ENCODE data around the gene SGMS1. TPM values are rescaled to one million over a fixed set of nuclear protein-coding genes. Genes with fewer than 3 reads are reported as not detected.

The SGMS1 gene
- total RNA-seq, 2 experiments from 2014 or later: 24.8 to 25.2 TPM

DNA sequence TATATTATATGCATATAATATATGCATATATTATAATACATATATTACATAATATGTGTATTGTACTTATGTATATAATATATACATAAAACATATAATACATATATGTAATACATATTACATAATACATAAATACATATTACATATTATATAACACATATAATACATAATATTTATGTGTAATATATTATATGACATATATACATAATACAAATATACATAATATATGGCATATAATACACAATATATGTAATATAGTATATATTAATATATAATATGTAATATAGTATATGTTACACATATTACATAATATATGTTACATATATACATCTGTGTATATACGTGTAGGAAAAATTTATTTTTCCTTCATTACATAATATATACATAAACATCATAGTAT is 63.4 kb downstream of the SGMS1 start:
- H3K9me3 Mint-ChIP-seq: no peaks in the 10 kb centered on the region
- TF ChIP-seq, protein P1, sequence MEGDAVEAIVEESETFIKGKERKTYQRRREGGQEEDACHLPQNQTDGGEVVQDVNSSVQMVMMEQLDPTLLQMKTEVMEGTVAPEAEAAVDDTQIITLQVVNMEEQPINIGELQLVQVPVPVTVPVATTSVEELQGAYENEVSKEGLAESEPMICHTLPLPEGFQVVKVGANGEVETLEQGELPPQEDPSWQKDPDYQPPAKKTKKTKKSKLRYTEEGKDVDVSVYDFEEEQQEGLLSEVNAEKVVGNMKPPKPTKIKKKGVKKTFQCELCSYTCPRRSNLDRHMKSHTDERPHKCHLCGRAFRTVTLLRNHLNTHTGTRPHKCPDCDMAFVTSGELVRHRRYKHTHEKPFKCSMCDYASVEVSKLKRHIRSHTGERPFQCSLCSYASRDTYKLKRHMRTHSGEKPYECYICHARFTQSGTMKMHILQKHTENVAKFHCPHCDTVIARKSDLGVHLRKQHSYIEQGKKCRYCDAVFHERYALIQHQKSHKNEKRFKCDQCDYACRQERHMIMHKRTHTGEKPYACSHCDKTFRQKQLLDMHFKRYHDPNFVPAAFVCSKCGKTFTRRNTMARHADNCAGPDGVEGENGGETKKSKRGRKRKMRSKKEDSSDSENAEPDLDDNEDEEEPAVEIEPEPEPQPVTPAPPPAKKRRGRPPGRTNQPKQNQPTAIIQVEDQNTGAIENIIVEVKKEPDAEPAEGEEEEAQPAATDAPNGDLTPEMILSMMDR (IDR thresholded peaks at IDR 0.05): no peak
- ATAC-seq (ENCODE audit: poor library complexity): no peak
- H3K9me3 ChIP-seq (ENCODE audit: control insufficient read depth in 1 of 2, insufficient read depth in 1 of 2, low read length in 2 of 2): no peaks in the 10 kb centered on the region
- peaks cover 44% of the 10 kb centered on the region for H3K4me1 Mint-ChIP-seq (ENCODE audit: low read depth)
- H3K27me3 Mint-ChIP-seq: no peaks in the 10 kb centered on the region
- no peak overlapping the region for H3K4me3 Mint-ChIP-seq
- peaks cover 4% of the 10 kb centered on the region for H3K36me3 ChIP-seq (ENCODE audit: insufficient read depth, low read length)
- CTCF ChIA-PET: no interaction called here
- POLR2A ChIA-PET: no interaction called here
- no peaks in the 10 kb centered on the region for H3K4me1 ChIP-seq (ENCODE audit: insufficient read depth, low read length)
- intact Hi-C loops (cut with DNase I, micrococcal nuclease): loop anchor here (2.0 to 5.0 kb wide), 2 partner anchors 62 to 64 kb away; partner anchors contain the start of gene SGMS1 (in 1 of the 2)
- no peak overlapping the region for H3K4me3 ChIP-seq (ENCODE audit: low read length)
- H3K27ac ChIP-seq (ENCODE audit: low read depth in 1 of 2, low read length in 2 of 2): no peak overlapping the region
- no peaks in the 10 kb centered on the region for H3K27me3 ChIP-seq (ENCODE audit: control insufficient read depth in 1 of 2, insufficient read depth in 2 of 2, low read length in 2 of 2)
- no peak overlapping the region for H3K27ac Mint-ChIP-seq
- peaks cover 11% of the 10 kb centered on the region for H3K36me3 Mint-ChIP-seq (ENCODE audit: low read depth)
- no peak for DNase-seq

DNA sequence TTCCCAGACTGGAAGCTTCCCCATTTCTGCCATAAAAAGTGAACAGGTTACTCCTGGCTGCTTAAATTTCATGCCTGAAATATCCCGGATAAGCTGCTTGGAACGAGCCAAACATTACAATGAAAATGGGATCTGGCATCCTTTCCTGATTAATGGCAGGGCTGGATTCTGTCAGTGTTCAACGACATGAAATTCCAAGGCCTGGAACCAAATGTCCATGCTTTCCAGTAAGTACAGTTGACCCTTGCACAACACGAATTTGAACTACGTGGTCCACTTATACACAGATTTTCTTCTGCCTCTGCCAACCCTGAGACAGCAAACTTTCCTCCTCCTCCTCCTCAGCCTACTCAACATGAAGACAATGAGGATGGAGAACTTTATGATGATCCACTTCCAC is 65.4 kb downstream of the SGMS1 start:
- Histone ChIP-seq H3K9me3 (ENCODE audit: control insufficient read depth in 1 of 2, insufficient read depth in 1 of 2, low read length in 2 of 2) (no peaks in the 10 kb centered on the region), H3K27ac (ENCODE audit: low read depth in 1 of 2, low read length in 2 of 2) (no peak overlapping the region), H3K4me3 (ENCODE audit: low read length) (no peak overlapping the region), H3K36me3 (ENCODE audit: insufficient read depth, low read length) (peaks cover 4% of the 10 kb centered on the region), H3K27me3 (ENCODE audit: control insufficient read depth in 1 of 2, insufficient read depth in 2 of 2, low read length in 2 of 2) (no peaks in the 10 kb centered on the region), H3K4me1 (ENCODE audit: insufficient read depth, low read length) (no peaks in the 10 kb centered on the region)
- Mint-ChIP-seq H3K27me3 (no peaks in the 10 kb centered on the region), H3K27ac (no peak overlapping the region), H3K4me3 (no peak overlapping the region), H3K36me3 (ENCODE audit: low read depth) (peaks cover 6% of the 10 kb centered on the region), H3K4me1 (ENCODE audit: low read depth) (peaks cover 53% of the 10 kb centered on the region), H3K9me3 (no peaks in the 10 kb centered on the region)
- ATAC-seq (ENCODE audit: poor library complexity) (no peak), DNase-seq (no peak)
- TF ChIP-seq, protein P1 (IDR thresholded peaks at IDR 0.05): no peak
- POLR2A ChIA-PET: no interaction called here
- intact Hi-C loops (cut with DNase I, micrococcal nuclease): no loop called here
- CTCF ChIA-PET: no interaction called here

DNA sequence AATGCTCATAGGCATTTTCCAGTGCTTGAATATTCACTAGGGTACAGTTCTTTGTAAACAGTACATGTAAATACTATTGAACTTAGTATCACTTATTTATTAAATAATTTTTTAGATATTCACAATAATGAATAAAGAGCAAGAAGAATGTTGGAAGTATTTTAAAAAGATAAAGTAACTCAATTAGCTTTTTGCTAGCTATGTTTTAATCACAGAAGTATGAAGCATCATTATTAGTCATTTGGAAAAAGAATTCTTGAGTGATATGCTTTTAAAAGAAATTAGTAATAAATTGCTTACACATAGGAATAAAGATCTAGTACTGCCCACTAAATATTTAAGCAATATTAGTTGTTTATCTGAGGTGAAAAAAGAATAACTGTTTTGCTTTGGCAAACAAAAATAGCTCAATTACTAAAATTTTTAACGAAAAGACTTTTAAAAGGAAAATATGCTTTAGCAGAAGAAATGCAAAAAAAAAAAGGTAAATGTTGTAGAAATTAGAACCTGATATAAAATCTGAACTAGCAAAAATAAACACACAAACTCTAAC is 66.5 kb downstream of the SGMS1 start:
- H3K36me3 Mint-ChIP-seq (ENCODE audit: low read depth): peaks cover 6% of the 10 kb centered on the region

More for the DNA sequence above, 66.5 kb downstream of the SGMS1 start:
- CTCF ChIA-PET: interaction anchor here (0.6 to 1.0 kb wide), 4 partner anchors 50 to 175 kb away, joined by 3 to 5 read pairs (median 4); no protein-coding TSS in a partner anchor
- intact Hi-C loops (cut with DNase I, micrococcal nuclease): loop anchor here in 1 of 2 experiments (2.0 kb wide), 1 partner anchor 96 kb away; no protein-coding TSS in a partner anchor
- DNase-seq (no peak), ATAC-seq (ENCODE audit: poor library complexity) (no peak)
- H3K4me1 ChIP-seq (ENCODE audit: insufficient read depth, low read length): peaks cover 4% of the 10 kb centered on the region
- TF ChIP-seq, protein P1 (IDR thresholded peaks at IDR 0.05): no peak
- H3K9me3 ChIP-seq (ENCODE audit: control insufficient read depth in 1 of 2, insufficient read depth in 1 of 2, low read length in 2 of 2): no peaks in the 10 kb centered on the region
- Mint-ChIP-seq H3K4me3 (no peak overlapping the region), H3K27ac (no peak overlapping the region), H3K27me3 (no peaks in the 10 kb centered on the region), H3K4me1 (ENCODE audit: low read depth) (peaks cover 59% of the 10 kb centered on the region), H3K9me3 (no peaks in the 10 kb centered on the region)
- no peaks in the 10 kb centered on the region for H3K36me3 ChIP-seq (ENCODE audit: insufficient read depth, low read length)
- no peak overlapping the region for H3K27ac ChIP-seq (ENCODE audit: low read depth in 1 of 2, low read length in 2 of 2)
- H3K27me3 ChIP-seq (ENCODE audit: control insufficient read depth in 1 of 2, insufficient read depth in 2 of 2, low read length in 2 of 2): no peaks in the 10 kb centered on the region
- POLR2A ChIA-PET: interaction anchor here (0.6 to 1.3 kb wide), 3 partner anchors 14 to 1063 kb away, joined by 4 to 6 read pairs (median 4); no protein-coding TSS in a partner anchor
- H3K4me3 ChIP-seq (ENCODE audit: low read length): no peak overlapping the region

Measured in CD4-positive, alpha-beta T cell (primary cell).